NB4 (cell line): ENCODE data around the gene ACSF2.

Experiments used
- DNase-seq: peaks from one replicate; pipeline ENCODE4 v3.0.0; 2010; ENCODE audit warnings: low read depth
- H3K4me3 ChIP-seq: one replicate; pipeline ENCODE4 v1.5.1; 2011; ENCODE audit warnings: mild to moderate bottlenecking, low read depth, low read length, moderate library complexity
- CTCF ChIP-seq: IDR thresholded peaks from one replicate; pipeline ENCODE4 v1.5.1; 2012; ENCODE audit warnings: low read depth, low read length
- MYC ChIP-seq: IDR thresholded peaks from 2 replicates; pipeline ENCODE4 v1.6.1; 2011; ENCODE audit warnings: low read depth, low read length
- POLR2A ChIP-seq: IDR thresholded peaks from 2 replicates; pipeline ENCODE4 v1.6.1; 2011; ENCODE audit warnings: mild to moderate bottlenecking; ENCODE audit not compliant: insufficient read length; ENCODE audit errors: extremely low read depth
- TF ChIP-seq, protein P1 (sequence below): IDR thresholded peaks from 2 replicates; pipeline ENCODE4 v1.6.1; 2011; ENCODE audit warnings: low read depth, low read length

ACSF2 gene

GRCh38 chr17:50465171-50465570, 39.2 kb downstream of the ACSF2 start:
- no peak for DNase-seq
- TF ChIP-seq CTCF (no peak), MYC (no peak), POLR2A (no peak)
- TF ChIP-seq, protein P1, sequence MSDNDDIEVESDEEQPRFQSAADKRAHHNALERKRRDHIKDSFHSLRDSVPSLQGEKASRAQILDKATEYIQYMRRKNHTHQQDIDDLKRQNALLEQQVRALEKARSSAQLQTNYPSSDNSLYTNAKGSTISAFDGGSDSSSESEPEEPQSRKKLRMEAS: no peak
- no peak overlapping the region for H3K4me3 ChIP-seq

GRCh38 chr17:50465635-50466034, 39.6 kb downstream of the ACSF2 start:
- no peak overlapping the region for H3K4me3 ChIP-seq
- no peak for DNase-seq
- no peak for TF ChIP-seq MYC
- no peak for TF ChIP-seq CTCF
- TF ChIP-seq, protein P1: no peak
- no peak for TF ChIP-seq POLR2A

DNA sequence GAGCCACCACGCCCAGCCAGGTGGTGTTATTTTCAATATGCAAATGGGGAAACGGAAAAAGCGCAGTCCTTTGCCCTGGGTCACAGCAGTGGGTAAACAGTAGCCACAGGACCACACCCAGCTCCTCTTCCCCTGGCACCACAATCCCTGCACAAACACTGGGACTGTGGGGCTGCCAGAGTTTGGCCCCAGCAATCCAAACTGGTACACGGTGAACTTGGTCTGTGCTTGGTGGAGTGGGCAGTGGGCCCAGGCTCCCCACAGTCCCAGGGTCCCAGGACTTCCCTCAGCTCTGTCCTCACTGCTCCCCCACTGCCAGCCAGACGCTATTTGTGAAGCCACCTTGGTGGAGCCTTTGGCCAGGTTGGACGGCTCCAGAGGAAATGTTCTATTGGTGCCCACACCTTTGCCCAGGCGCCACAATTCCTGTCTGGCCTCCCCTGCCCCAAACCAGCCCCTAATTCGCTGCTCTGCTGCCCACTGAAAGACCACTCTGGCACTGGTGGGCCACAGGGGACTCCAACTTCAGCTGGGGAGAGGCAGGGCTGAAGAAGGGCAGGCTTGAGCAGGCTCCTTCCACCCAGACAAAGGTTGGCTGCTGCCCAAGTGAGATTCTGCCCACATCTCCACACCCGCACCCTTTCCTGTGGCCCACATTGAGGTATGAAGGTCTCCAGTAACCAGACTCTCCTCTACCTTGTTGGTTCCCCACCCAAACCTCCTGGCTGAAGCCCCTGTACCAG, 40.5 kb downstream of the ACSF2 start:
- no peak overlapping the region for H3K4me3 ChIP-seq
- no peak for DNase-seq
- TF ChIP-seq, protein P1: no peak
- TF ChIP-seq POLR2A (no peak), CTCF (no peak), MYC (no peak)

- H3K4me3 ChIP-seq: no peak overlapping the region
- no peak for TF ChIP-seq MYC
- TF ChIP-seq CTCF: no peak
- TF ChIP-seq POLR2A: no peak
- TF ChIP-seq, protein P1: no peak
- DNase-seq: no peak
Measured at GRCh38 chr17:50467114-50467854, 41.3 kb downstream of the ACSF2 start.

GRCh38 chr17:50467855-50468303, 41.9 kb downstream of the ACSF2 start:
- DNase-seq: no peak
- no peak overlapping the region for H3K4me3 ChIP-seq
- no peak for TF ChIP-seq POLR2A
- no peak for TF ChIP-seq MYC
- no peak for TF ChIP-seq CTCF
- TF ChIP-seq, protein P1: no peak
